Measurements from ENCODE around the gene RAB26. TPM values are rescaled to one million over a fixed set of nuclear protein-coding genes. Genes with fewer than 3 reads are reported as not detected.

RAB26 gene
- total RNA-seq, 1 donor from 2014 or later = 1.5 TPM

MicroRNAs encoded within 50 kb of the gene (microRNA counts, 767-probe panel; counts per million panel counts)
- 238 to 261 counts per million in 2 donors for microRNA hsa-miR-3180
- 238 to 4,518 counts per million in 2 donors for microRNA hsa-miR-4516

Small RNA genes within 50 kb of the gene (microRNA-seq; reads per million reads assigned to microRNA genes)
- gene MIR3180-5 (ENCODE audit: borderline number of aligned reads, borderline replicate concordance) (not detected), gene MIR4516 (ENCODE audit: borderline number of aligned reads, borderline replicate concordance) (not detected), gene MIR6511B1 (ENCODE audit: borderline number of aligned reads, borderline replicate concordance) (not detected)

Small RNA genes within 50 kb of the gene (small RNA-seq; reads per million reads assigned to genes)
- gene MIR3180-5 = not detected
- gene MIR4516 = not detected
- not detected for gene RF00019
- not detected for gene SNORD60

Other genes with a start within 250 kb of the RAB26 start
- gene HS3ST6, start 230.2 kb upstream of the RAB26 start, total RNA-seq = 4.4 TPM
- 53.0 TPM for gene MSRB1, start 205.4 kb upstream of the RAB26 start, total RNA-seq
- not detected for gene RPL3L, start 193.9 kb upstream of the RAB26 start, total RNA-seq
- 132 TPM for gene NDUFB10, start 189.1 kb upstream of the RAB26 start, total RNA-seq
- gene RPS2, start 183.8 kb upstream of the RAB26 start, total RNA-seq = 3,117 TPM
- gene RNF151, start 181.8 kb upstream of the RAB26 start, total RNA-seq = not detected
- gene TBL3, start 176.6 kb upstream of the RAB26 start, total RNA-seq = 44.2 TPM
- gene NOXO1, start 167.2 kb upstream of the RAB26 start, total RNA-seq = 1.2 TPM
- 11.5 TPM for gene GFER, start 164.4 kb upstream of the RAB26 start, total RNA-seq
- 8.3 TPM for gene SYNGR3, start 158.7 kb upstream of the RAB26 start, total RNA-seq
- gene ZNF598, start 138.8 kb upstream of the RAB26 start, total RNA-seq = 51.8 TPM
- not detected for gene NPW, start 128.8 kb upstream of the RAB26 start, total RNA-seq
- 44.7 TPM for gene NHERF2, start 121.7 kb upstream of the RAB26 start, total RNA-seq
- gene NTHL1, start 100.8 kb upstream of the RAB26 start, total RNA-seq = 28.5 TPM
- gene TSC2, start 100.6 kb upstream of the RAB26 start, total RNA-seq = 78.6 TPM
- gene PKD1, start 12.7 kb upstream of the RAB26 start, total RNA-seq = 153 TPM
- 38.8 TPM for gene TRAF7, start 7.2 kb downstream of the RAB26 start, total RNA-seq
- 0.25 TPM for gene CASKIN1, start 48.0 kb downstream of the RAB26 start, total RNA-seq
- gene MLST8, start 56.8 kb downstream of the RAB26 start, total RNA-seq = 51.6 TPM
- gene BRICD5, start 62.2 kb downstream of the RAB26 start, total RNA-seq = 9.6 TPM
- gene PGP, start 66.2 kb downstream of the RAB26 start, total RNA-seq = 15.5 TPM
- 70.0 TPM for gene E4F1, start 75.0 kb downstream of the RAB26 start, total RNA-seq
- gene DNASE1L2, start 87.8 kb downstream of the RAB26 start, total RNA-seq = 0.74 TPM
- gene ECI1, start 103.0 kb downstream of the RAB26 start, total RNA-seq = 72.9 TPM
- 130 TPM for gene RNPS1, start 119.5 kb downstream of the RAB26 start, total RNA-seq
- 5.4 TPM for gene ABCA3, start 192.1 kb downstream of the RAB26 start, total RNA-seq

Data from vagina (tissue), 2 donors.